GM20431 (cell line): ENCODE data around the gene CDKN1C.

Experiments used
- in situ Hi-C: fragments of 300-500 bp; cut with MseI, MboI; formaldehyde crosslinking; loops from one replicate; pipeline ENCODE4 v1.15.0; 2020; ENCODE audit warnings: low sequenced_read_pairs; ENCODE audit not compliant: unreplicated experiment

The CDKN1C gene

GRCh38 chr11:2835751-2836150 is 49.8 kb downstream of the CDKN1C start:
- in situ Hi-C loops, result no loop called here

- in situ Hi-C loops, result no loop called here
These were observed 50.3 kb downstream of the CDKN1C start for GRCh38 chr11:2835296-2835695.

- in situ Hi-C loops, result no loop called here
These were observed 50.9 kb downstream of the CDKN1C start for GRCh38 chr11:2834503-2835273.

- in situ Hi-C loops, result no loop called here
These were observed 51.7 kb downstream of the CDKN1C start for GRCh38 chr11:2833716-2834502.
